ENCODE data around the gene NR2C2AP.
"Not testable (repeated sequence)": the region's sequence is repeated elsewhere in the genome, so short reads cannot be mapped to it uniquely, and the experiment has no call there.

The NR2C2AP gene

DNA sequence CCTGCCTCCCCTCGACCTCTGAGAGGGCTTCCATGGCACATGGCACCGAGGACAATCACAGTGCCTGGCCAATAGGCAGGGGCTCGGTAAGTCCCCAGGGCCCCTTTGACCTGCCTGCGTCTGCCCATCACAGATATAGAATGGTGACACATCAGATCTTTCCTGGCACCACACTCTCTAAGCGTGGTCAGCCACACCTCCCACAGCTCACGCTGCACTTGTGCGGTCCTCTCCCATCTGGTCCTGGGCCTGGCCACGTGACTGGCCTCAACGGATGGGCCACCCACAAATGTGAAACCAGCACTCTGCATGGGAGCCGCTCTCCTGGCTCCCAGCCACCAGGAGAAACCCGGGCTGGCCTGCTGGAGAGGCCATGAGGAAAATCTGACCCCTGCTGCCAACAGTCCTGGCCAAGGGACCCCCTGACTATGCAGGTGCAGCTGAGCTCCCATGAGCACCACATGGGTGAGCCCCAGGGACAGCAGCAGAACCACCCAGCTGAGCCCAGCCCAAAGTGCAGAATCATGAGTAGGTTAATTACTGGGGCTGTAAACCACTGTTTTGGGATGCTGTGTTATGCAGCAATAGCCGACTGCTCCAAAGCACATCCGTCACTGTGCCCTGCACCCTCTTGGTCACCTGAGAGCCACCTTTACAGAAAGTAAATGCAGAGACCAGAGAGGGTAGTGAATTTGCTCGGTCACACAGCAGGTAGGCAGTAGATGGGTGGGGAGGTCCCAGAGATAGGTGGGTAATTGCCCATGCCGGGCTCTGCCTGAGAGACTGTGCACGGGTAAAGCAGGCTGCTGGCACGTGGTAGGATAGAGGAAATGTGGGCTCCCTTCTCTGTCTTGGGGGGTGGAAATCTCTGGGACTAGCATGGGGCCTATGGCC lies 23.4 kb downstream of the NR2C2AP start:
- DNase-seq: no peak

- DNase-seq: no peak
Observed at GRCh38 chr19:19176950-19177349, 26.3 kb downstream of the NR2C2AP start.

- DNase-seq: not testable (repeated sequence)
Observed at GRCh38 chr19:19173243-19173642, 30.0 kb downstream of the NR2C2AP start.

DNA sequence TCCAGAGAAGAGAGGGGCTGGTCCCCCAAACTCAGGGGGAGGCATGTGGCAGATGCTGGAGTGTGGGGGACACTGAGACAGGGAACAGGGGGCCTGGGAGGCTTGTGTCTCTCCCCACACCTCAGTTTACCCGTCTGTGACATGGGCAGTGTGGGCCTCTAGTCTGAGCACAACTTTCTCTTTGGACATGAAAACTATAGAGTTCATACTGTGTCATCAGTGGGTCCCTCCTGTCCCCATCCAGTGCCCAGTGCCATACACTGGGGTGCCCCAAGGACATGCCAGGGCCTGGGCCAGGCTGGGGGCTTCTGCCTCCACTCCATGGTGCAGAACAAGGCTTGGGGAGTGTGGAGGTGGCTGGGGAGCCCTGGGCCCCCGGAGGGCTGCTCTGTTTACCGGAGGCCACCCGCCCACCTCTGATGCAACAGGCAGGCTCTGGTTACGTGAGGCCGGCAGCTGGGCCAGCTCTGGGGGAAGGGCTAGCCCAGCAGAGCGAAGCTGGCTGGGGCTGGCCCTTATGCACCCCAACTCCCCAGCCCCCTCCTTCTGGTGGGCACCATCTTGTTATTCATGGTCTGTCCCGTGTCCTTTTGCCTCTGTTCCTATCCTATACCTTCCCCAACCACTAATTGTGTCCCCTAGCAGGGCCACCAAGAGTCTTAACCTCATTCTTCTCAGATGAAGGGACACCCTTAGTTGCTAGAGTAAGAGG lies 31.2 kb downstream of the NR2C2AP start:
- no peak for DNase-seq

DNA sequence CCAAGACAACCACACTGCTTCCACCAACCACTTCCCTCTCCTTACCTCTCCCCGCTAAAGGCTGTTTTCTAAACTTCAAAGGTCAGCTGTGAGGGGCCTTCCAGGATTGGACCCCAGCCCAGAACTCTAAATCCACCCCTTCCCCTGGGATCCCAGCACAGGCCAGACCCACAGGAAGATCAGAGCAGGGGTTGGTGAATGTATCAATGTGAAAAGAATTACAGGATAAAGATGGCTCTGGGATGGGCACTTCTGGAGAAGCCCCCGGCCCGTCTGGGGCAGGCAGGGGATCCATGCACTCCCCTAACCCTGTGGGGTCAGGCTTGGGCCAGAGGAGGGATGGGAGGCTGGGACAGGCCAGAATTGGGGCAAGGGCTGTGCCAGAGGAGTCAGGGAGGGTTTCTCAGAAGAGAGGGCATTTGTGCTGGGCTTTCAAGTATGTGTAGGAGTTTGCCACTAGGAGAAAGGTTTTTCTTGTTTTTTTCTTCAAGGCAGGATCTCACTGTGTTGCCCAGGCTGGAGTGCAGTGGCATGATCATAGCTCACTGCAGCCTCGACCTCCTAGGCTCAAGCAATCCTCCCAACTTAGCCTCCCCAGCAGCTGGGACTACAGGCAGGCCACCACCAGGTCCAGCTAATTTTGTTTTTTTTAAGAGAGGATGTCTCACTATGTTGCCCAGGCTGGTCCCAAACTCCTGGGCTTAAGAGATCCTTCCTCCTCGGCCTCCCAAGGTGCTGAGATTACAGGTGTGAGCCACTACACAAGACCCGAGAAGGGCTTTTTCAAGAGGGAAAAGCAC lies 32.1 kb downstream of the NR2C2AP start:
- no peak for DNase-seq

DNA sequence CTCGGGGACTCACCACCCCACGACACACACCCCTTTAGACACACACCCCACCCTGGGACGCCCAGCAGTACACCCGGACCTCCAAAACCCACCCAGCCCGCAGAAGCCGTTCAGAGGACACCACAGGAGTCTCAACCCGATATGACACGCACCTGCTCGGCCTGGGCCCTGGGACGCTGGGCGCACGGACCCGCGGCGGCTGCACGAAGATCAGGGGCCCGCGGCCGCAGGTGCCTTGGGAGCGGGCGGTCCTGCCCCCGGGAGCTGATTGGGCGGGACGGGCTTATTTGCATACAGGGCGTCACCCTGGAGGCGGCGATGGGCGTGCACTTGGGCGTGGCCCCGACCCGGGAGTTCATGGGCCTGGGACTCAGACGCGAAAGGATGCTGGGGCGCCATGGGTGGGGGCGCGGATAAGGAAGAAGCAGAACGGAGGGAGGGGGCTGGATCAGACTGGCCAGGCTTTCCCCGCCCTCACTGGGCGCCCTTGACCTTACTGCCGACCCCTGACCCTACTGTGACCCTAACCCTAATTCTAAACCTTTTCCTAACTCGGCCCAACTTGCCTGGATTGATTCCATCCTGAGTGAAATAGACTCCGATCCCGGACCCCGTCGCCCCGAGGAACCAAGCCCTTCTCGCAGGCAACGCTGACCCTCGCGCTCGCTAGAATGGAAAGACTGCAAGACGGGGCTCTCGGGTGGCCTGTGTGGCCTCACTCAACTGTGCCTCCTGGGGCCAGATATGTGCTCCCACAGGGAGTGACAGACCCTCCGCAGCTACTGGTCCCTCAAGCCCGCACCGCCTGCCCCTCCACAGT lies 33.0 kb downstream of the NR2C2AP start, which contains the start of gene MEF2B:
Gene MEF2B, minus strand, starts transcription at position 211 of the 820 bp plus-strand sequence. CDS start 19,528 bp downstream, outside the sequence.
- DNase-seq: peak; percentile 69

GRCh38 chr19:19169236-19170052 lies 33.8 kb downstream of the NR2C2AP start:
- DNase-seq: no peak

DNA sequence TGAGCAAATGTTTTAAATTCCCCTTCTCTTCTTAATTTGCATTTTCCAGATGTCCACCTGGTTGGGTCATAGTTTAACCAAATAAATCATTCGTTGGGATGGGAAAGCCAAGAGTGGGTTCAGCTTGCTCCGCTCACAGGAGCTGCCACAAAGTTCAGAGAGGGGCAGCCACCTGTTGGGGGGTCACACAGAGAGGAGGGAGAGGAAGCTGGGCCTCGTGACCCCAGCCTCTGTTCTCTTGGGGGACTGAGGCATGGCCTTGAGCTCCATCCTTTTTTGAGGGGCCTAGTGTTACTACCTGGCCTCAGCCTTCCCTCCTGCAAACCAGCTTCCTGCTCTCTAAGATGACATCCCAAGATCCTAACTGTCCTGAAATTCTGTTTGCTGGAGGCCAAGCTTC lies 35.6 kb downstream of the NR2C2AP start:
- no peak for DNase-seq

- DNase-seq: no peak
Observed at GRCh38 chr19:19165396-19165795, 37.8 kb downstream of the NR2C2AP start.

GRCh38 chr19:19162495-19162894 lies 40.7 kb downstream of the NR2C2AP start:
- no peak for DNase-seq

DNA sequence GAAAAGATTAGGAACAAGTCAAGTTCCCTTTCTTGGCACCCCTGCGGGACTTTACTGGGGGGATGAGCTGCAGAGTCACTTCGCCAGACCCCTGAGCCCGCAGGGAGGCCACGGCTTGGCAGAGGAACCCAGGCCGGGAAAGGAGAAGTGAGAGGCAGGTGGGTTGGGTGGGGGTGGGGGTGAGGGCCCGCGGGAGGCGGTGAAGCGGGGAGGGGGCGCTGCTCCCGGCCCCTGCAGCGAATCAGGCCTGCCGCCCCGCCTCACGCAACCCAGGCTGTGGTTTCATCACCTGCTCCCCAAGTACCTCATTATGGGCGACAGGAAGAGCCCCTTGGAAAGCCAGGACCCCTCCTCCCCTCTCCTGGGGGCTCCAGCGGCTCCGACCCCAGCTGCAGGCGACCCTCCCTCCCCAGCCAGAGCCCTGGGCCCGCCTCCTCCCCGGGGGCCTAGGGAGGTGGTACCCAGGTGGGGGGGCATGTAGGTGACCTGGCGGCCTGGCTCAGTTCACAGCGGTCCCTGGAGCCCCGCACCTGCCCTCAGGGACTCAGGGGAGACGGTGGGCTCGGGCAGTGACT lies 42.7 kb downstream of the NR2C2AP start:
- DNase-seq: no peak

DNA sequence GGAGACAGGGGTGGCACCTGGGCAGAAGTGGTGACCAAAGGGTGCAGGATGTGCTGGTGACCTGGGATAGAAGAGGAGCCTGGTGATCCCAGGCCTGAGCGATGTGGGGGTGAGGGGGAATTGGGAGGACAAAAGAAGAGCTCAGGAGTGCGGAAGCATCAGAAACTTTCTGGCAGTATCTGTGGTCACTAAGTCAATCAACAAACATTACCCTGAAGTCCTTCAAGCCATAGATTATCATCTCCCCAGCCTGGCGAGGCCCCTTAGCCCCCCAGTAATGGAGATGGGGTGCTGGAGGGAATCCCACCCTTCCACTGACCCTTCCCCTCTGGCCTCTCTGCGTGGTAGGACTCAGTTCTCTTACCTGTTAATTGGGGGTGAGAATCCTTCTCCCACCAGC lies 43.7 kb downstream of the NR2C2AP start:
- no peak for DNase-seq

DNA sequence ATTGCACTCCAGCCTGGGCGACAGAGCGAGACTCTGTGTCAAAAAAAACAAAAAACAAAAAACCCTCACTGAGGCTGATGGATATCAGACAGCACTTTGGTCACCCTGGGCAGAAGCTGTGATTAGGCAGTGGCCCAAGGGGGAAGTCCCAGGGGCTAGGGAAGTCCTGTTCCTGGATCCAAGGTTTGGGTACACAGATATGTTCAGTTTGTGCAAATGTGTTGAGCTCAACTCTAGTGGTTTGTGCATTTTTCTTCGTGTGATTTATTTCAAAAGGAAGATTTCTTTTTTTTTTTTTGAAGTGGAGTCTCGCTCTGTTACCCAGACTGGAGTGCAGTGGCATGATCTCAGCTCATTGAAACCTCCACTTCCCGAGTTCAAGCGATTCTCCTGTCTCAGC lies 45.4 kb downstream of the NR2C2AP start:
- no peak for DNase-seq

DNA sequence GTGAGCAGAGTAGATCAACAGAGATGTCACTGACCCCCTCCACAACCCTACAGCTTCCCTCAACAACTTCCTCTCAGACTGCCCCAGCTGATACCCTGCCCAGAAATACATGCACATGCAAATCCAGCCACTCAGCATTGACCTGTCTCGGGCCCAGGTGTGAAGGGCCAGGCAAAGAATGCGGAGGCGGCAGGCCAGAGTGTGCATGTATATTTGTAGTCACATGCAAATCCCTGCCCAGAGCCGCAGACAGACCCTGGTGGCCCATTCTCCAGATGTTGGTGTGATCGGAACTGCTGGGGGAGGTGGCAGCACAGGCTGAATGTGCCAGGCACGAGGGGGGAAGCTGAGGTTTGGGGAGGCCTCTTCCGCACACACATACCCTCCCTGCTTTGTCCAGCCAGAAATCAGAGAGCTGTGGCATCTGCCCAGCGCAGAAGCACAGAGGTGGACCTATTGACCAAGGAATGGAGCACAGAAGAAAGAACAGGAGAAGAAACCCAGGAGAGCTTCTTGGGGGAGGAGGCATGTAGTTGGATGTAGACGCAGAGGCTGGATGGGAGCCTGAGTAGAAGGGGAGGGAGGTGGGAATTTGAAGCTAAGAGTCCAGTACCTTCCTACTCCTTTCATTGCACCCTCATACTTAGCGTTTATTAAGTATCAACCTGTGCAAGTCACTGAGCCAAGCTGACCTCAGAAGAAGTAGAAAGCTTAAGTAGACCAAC lies 47.6 kb downstream of the NR2C2AP start:
- no peak for DNase-seq

DNA sequence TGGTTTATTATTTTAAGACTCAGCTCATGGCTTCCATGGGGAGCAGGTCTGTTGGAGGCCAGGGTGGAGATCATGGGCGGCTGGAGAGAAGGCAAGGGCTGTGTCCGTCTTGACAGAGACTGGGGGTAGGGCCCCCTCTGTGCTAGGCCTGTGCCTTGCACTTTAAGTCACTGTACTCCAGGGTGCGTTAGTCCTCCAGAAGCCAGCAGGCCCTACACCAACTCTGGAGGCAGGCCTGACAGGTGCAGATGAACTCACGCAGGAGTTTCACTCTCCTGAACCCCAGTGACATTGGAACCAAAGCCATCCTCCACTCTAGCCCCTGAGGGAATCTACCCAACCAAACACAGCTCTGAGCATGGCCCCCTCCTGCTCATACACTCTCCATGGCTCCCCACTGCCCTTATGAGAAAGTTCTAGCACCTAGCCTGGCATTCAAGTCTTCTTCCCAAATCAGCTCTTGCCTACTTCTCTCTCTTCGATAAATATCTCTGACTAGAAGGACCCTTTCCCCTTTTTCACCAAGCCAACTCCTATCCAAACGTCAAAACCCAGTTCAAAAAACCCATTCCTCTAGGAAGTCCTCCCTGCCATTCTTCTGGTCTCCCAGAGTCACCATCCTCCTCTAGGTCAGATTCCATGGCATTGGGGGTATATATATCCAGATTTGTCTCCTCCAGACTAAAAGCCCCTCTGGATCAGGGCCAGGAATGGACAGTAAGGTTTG lies 48.3 kb downstream of the NR2C2AP start:
- no peak for DNase-seq

- DNase-seq: no peak
Observed at GRCh38 chr19:19152668-19153384, 50.4 kb downstream of the NR2C2AP start.

DNA sequence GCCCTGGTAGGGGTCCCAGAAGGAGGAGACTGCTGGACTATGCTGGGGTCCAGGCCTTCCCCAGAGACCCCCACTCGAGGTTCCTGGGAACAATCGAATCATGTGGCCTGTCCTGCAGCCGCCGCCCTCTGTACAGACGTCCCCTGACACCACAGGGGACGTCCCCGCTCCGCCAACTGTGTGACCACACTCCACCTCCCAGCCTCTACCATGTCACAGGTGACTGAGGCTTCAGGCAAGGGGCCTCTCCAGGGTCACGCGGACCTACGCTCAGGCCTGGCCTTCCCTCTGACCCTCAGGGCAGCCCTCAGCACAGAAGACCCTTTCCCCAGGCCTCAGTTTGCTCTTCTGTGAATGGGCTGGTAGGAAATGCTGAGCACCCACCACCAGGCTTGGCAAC lies 51.8 kb downstream of the NR2C2AP start:
- DNase-seq: no peak
